Measurements from ENCODE around the gene TMOD2. TPM values are rescaled to one million over a fixed set of nuclear protein-coding genes. Genes with fewer than 3 reads are reported as not detected.

TMOD2 gene
- total RNA-seq, 1 experiment from 2014 or later, result 3.0 TPM

DNA sequence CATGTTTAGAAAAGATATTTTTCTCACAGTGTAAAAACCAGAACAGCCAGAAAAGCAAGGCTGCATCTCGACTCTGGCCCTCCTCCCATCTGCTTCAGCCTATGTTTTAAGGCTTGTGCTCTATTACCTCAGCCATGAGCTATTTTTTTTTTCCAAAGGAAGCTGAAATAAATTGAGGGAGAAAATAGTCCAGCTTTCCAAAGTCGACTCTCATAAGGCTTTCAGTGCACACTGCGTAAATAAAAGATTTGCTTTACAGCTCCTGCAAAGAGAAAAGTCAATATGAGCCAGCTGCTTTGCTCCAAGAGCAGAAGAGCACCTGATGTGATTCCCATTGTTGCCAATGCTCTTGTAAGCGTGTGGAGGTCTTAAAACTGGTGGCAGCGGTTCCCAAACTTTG lies 43.4 kb upstream of the TMOD2 start:
- Histone ChIP-seq H4K8ac (replicated peaks; ENCODE audit: insufficient read length, low read depth, low read length) (no peak overlapping the region), H2AFZ (ENCODE audit: low read length) (no peak overlapping the region), H2BK12ac (ENCODE audit: insufficient read length, low read depth, low read length) (no peak overlapping the region), H4K20me1 (ENCODE audit: control insufficient read depth, insufficient read depth, insufficient read length) (no peaks in the 10 kb centered on the region), H3K23me2 (ENCODE audit: insufficient read length, low read depth, low read length, poor library complexity, severe bottlenecking) (no peaks in the 10 kb centered on the region), H3K4ac (ENCODE audit: low read depth, low read length) (no peak overlapping the region), H3K9ac (ENCODE audit: extremely low read depth, insufficient read length, low read length) (no peak overlapping the region), H2AK5ac (ENCODE audit: insufficient read length, low read length) (no peak overlapping the region), H3K56ac (ENCODE audit: insufficient read length, low read depth, low read length) (no peak overlapping the region), H3K4me2 (ENCODE audit: insufficient read depth, insufficient read length, low read length) (no peak overlapping the region), H4K91ac (ENCODE audit: insufficient read length, low read depth, low read length) (no peak overlapping the region), H3K18ac (ENCODE audit: insufficient read length, low read depth, low read length) (no peak overlapping the region), H2BK5ac (ENCODE audit: insufficient read length, low read length) (no peak overlapping the region), H3K79me1 (ENCODE audit: insufficient read depth, low read depth, low read length, poor library complexity, severe bottlenecking) (no peaks in the 10 kb centered on the region), H2BK20ac (ENCODE audit: low read depth, low read length, poor library complexity, severe bottlenecking) (no peak overlapping the region), H3K4me1 (ENCODE audit: insufficient read depth, low read length) (no peaks in the 10 kb centered on the region), H3K14ac (ENCODE audit: insufficient read depth, low read length) (no peak overlapping the region), H3K79me2 (ENCODE audit: insufficient read depth, low read length) (no peaks in the 10 kb centered on the region), H3K27ac (ENCODE audit: insufficient read length, low read depth, low read length) (no peak overlapping the region), H3K27me3 (ENCODE audit: insufficient read depth, low read length) (no peaks in the 10 kb centered on the region), H2BK120ac (ENCODE audit: low read depth, low read length, poor library complexity, severe bottlenecking) (no peak overlapping the region), H3T11ph (ENCODE audit: low read length) (no peak overlapping the region), H2BK15ac (ENCODE audit: low read depth, low read length) (no peak overlapping the region), H3K9me3 (ENCODE audit: control insufficient read depth, low read depth, low read length) (no peaks in the 10 kb centered on the region), H4K5ac (ENCODE audit: insufficient read length, low read depth, low read length) (no peak overlapping the region), H3K23ac (ENCODE audit: insufficient read length, low read depth, low read length) (no peak overlapping the region)
- Mint-ChIP-seq H3K4me1 (no peaks in the 10 kb centered on the region), H3K36me3 (ENCODE audit: insufficient read depth in 1 of 3, low read depth in 3 of 3) (no peaks in the 10 kb centered on the region; a peak in 1 of 7 replicates), H3K9me3 (no peaks in the 10 kb centered on the region), H3K27me3 (ENCODE audit: low read depth) (no peaks in the 10 kb centered on the region), H3K27ac (no peak overlapping the region), H3K4me3 (no peak overlapping the region)
- DNase-seq, result no peak
- TF ChIP-seq, protein P1, sequence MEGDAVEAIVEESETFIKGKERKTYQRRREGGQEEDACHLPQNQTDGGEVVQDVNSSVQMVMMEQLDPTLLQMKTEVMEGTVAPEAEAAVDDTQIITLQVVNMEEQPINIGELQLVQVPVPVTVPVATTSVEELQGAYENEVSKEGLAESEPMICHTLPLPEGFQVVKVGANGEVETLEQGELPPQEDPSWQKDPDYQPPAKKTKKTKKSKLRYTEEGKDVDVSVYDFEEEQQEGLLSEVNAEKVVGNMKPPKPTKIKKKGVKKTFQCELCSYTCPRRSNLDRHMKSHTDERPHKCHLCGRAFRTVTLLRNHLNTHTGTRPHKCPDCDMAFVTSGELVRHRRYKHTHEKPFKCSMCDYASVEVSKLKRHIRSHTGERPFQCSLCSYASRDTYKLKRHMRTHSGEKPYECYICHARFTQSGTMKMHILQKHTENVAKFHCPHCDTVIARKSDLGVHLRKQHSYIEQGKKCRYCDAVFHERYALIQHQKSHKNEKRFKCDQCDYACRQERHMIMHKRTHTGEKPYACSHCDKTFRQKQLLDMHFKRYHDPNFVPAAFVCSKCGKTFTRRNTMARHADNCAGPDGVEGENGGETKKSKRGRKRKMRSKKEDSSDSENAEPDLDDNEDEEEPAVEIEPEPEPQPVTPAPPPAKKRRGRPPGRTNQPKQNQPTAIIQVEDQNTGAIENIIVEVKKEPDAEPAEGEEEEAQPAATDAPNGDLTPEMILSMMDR (conservative IDR thresholded peaks at IDR 0.05), result no peak
- WGBS (ENCODE audit: extremely low coverage, insufficient read length, low lambda C conversion rate), result no CpG with 5 or more reads among the region's 5 CpGs
